Lower leg skin (tissue), 4 donors: ENCODE data around the gene EGLN1. TPM values are rescaled to one million over a fixed set of nuclear protein-coding genes. Genes with fewer than 3 reads are reported as not detected.
"Not testable (repeated sequence)": the region's sequence is repeated elsewhere in the genome, so short reads cannot be mapped to it uniquely, and the experiment has no call there.

Experiments used
- DNase-seq, 2 donors: peaks; one replicate each; pipeline ENCODE4 v3.0.0-alpha.2; 2019; ENCODE audit warnings: low spot score in 2 of 2
- H3K4me3 ChIP-seq: fragments of 200-600 bp; sonication (generic); 2 replicates; pipeline ENCODE4 v1.5.1; 2017; ENCODE audit warnings: mild to moderate bottlenecking, low read depth; ENCODE audit not compliant: poor library complexity, severe bottlenecking
- CTCF ChIP-seq, 3 donors: fragments of 450-650 bp; IDR thresholded peaks; one replicate each; pipeline ENCODE4 v1.5.1; 2016; ENCODE audit warnings: antibody characterized with exemption in 3 of 3, mild to moderate bottlenecking in 3 of 3, moderate library complexity in 2 of 3
- POLR2A ChIP-seq, 2 donors: fragments of 450-650 bp; IDR thresholded peaks; one replicate each; pipeline ENCODE4 v1.6.1; 2016 to 2017; ENCODE audit warnings: antibody characterized with exemption in 2 of 2, mild to moderate bottlenecking in 1 of 2, moderate library complexity in 1 of 2
- WGBS, 2 donors: methylation state at CpG; one replicate each; pipeline ENCODE4 v1.1.5; 2018; 5-methylcytosine and 5-hydroxymethylcytosine counted together
- intact Hi-C: fragments of 100-400 bp; cut with DNase I; formaldehyde crosslinking; loops from one replicate; pipeline ENCODE4 v1.15.0; 2023; ENCODE audit warnings: low total_unique reads
- total RNA-seq, 4 donors: library from RNA; depleted of rRNA; stranded (reverse); fragments of >200 nt; gene quantifications; one replicate each; pipeline ENCODE4 v1.1.0, GENCODE V29; 2016

The EGLN1 gene
- total RNA-seq, 4 donors from 2014 or later, result 53.3 to 75.0 (median 54.2) TPM

- WGBS, 2 donors, result 96 to 97% methylated on average over 2 of the region's 2 CpGs
- H3K4me3 ChIP-seq, result no peak overlapping the region
- TF ChIP-seq CTCF (IDR thresholded peaks at IDR 0.05) (no peak), POLR2A (IDR thresholded peaks at IDR 0.05) (no peak)
Measured at GRCh38 chr1:231432996-231433395, 10.9 kb upstream of the EGLN1 start.

GRCh38 chr1:231431665-231432415 lies 9.8 kb upstream of the EGLN1 start:
- no peak for DNase-seq
- intact Hi-C loops, result no loop called here
- no peak overlapping the region for H3K4me3 ChIP-seq
- 86 to 93% methylated on average over 6 of the region's 6 CpGs for WGBS, 2 donors
- TF ChIP-seq CTCF (IDR thresholded peaks at IDR 0.05), result no peak
- TF ChIP-seq POLR2A (IDR thresholded peaks at IDR 0.05), result no peak

More at GRCh38 chr1:231432996-231433395, 10.9 kb upstream of the EGLN1 start:
- DNase-seq, result no peak
- intact Hi-C loops, result no loop called here

- DNase-seq, intact Hi-C loops, H3K4me3 ChIP-seq: not testable (repeated sequence)
- 96% methylated on average over 13 to 18 of the region's 31 CpGs for WGBS, 2 donors
Measured at GRCh38 chr1:231430678-231431352, 8.7 kb upstream of the EGLN1 start.

GRCh38 chr1:231428377-231428776 lies 6.3 kb upstream of the EGLN1 start:
- WGBS, 2 donors, result 86 to 90% methylated on average over 3 of the region's 3 CpGs
- H3K4me3 ChIP-seq, result no peak overlapping the region
- intact Hi-C loops, result no loop called here
- no peak for DNase-seq
- TF ChIP-seq POLR2A (IDR thresholded peaks at IDR 0.05) (no peak), CTCF (IDR thresholded peaks at IDR 0.05) (no peak)

- no peak overlapping the region for H3K4me3 ChIP-seq
- TF ChIP-seq CTCF (IDR thresholded peaks at IDR 0.05), result no peak
- TF ChIP-seq POLR2A (IDR thresholded peaks at IDR 0.05), result no peak
- intact Hi-C loops, result no loop called here
- 46 to 47% methylated on average over 4 of the region's 4 CpGs for WGBS, 2 donors
- DNase-seq, result no peak
Measured at GRCh38 chr1:231424950-231425805, 3.1 kb upstream of the EGLN1 start.

GRCh38 chr1:231423648-231424047 lies 1.6 kb upstream of the EGLN1 start:
- WGBS, 2 donors, result 75 to 88% methylated on average over 1 of the region's 1 CpG
- TF ChIP-seq CTCF (IDR thresholded peaks at IDR 0.05), result no peak
- TF ChIP-seq POLR2A (IDR thresholded peaks at IDR 0.05), result no peak
- no peak for DNase-seq
- intact Hi-C loops, result no loop called here
- no peak overlapping the region for H3K4me3 ChIP-seq
